HTERT RPE-1 (cell line): Measurements from ENCODE around the gene PPM1G.

Experiments
- in situ Hi-C: fragments of 300-500 bp; cut with MboI; formaldehyde crosslinking; loops from 4 replicates; pipeline ENCODE4 v1.14.3; 2020; ENCODE audit warnings: low sequenced_read_pairs

PPM1G gene

DNA sequence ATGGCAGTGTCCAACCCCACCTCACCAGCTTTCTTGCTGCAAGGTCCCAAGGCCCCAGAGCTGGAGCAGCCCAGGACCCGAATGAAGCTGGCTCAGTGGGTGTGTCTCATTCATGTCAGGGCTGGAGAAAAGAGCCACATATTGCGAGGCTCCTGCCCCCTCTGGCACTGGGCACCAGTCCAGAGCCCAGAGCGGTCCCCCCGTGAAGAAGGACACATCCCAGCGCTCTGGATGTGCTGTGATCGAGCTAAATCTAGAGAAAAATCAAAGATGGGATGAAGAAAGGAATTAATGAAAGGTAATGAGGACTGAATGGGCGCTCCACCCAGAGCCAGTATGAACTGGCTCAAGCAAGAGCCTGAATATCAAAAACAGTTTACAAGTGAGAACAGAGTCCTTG lies 73.2 kb downstream of the PPM1G start:
- in situ Hi-C loops = no loop called here

DNA sequence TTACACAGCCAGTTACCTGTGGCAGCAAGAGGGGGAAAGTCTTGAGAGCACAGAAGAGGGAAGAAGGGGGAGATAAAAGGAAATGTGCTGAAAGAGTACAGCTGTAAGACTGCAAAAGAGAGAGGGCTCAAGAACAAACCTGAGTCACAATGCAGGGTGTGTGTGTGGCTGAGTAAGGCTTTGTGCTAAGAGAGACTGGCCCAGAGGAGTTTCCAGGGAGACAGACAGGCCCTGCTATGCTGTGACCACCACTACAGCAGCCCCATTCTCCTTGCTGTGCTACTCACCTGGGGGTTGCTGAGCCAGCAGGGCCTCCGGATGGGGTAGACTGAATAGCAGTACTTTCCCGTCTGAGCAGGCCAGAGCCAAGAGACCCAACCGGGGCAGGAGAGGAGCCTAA lies 74.1 kb downstream of the PPM1G start:
- in situ Hi-C loops = no loop called here
